ENCODE results near the gene CD84. TPM values are rescaled to one million over a fixed set of nuclear protein-coding genes. Genes with fewer than 3 reads are reported as not detected.
"Not testable (repeated sequence)": the region's sequence is repeated elsewhere in the genome, so short reads cannot be mapped to it uniquely, and the experiment has no call there.

Gene CD84
- total and polyA plus RNA-seq, 2 experiments from 2014 or later = 0.23 to 0.74 TPM

- no peak overlapping the region for H3K4me2 ChIP-seq
- H3K9me2 ChIP-seq (replicated peaks; ENCODE audit: insufficient read depth) = no peaks in the 10 kb centered on the region
- no peak for DNase-seq (ENCODE audit: low spot score)
- WGBS (ENCODE audit: low lambda C conversion rate, missing lambda C conversion rate) = 79% methylated on average over 6 of the region's 6 CpGs
- TF ChIP-seq EZH2 (IDR thresholded peaks at IDR 0.05; ENCODE audit: borderline replicate concordance) = no peak
- TF ChIP-seq EZH2phosphoT487 (IDR thresholded peaks at IDR 0.05; ENCODE audit: low read depth, severe bottlenecking, unreplicated experiment) = no peak
- TF ChIP-seq, protein P1, sequence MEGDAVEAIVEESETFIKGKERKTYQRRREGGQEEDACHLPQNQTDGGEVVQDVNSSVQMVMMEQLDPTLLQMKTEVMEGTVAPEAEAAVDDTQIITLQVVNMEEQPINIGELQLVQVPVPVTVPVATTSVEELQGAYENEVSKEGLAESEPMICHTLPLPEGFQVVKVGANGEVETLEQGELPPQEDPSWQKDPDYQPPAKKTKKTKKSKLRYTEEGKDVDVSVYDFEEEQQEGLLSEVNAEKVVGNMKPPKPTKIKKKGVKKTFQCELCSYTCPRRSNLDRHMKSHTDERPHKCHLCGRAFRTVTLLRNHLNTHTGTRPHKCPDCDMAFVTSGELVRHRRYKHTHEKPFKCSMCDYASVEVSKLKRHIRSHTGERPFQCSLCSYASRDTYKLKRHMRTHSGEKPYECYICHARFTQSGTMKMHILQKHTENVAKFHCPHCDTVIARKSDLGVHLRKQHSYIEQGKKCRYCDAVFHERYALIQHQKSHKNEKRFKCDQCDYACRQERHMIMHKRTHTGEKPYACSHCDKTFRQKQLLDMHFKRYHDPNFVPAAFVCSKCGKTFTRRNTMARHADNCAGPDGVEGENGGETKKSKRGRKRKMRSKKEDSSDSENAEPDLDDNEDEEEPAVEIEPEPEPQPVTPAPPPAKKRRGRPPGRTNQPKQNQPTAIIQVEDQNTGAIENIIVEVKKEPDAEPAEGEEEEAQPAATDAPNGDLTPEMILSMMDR (IDR thresholded peaks at IDR 0.05; ENCODE audit: poor library complexity) = no peak
- no peak overlapping the region for H3K27ac ChIP-seq
- no peaks in the 10 kb centered on the region for H3K79me2 ChIP-seq
- H3K9me3 ChIP-seq (ENCODE audit: low read depth) = no peaks in the 10 kb centered on the region
- no peak overlapping the region for H3K4me3 ChIP-seq
- H2AFZ ChIP-seq = no peak overlapping the region
- H3K27me3 ChIP-seq = no peaks in the 10 kb centered on the region
- no peaks in the 10 kb centered on the region for H3K4me1 ChIP-seq (ENCODE audit: insufficient read depth)
- H4K20me1 ChIP-seq (ENCODE audit: insufficient read depth, poor library complexity, severe bottlenecking) = no peaks in the 10 kb centered on the region
- H3K36me3 ChIP-seq (replicated peaks; ENCODE audit: insufficient read depth, low read depth) = no peaks in the 10 kb centered on the region
Observed at GRCh38 chr1:160588468-160588867, 9.2 kb upstream of the CD84 start.

- TF ChIP-seq EZH2 (IDR thresholded peaks at IDR 0.05; ENCODE audit: borderline replicate concordance) (no peak), EZH2phosphoT487 (IDR thresholded peaks at IDR 0.05; ENCODE audit: low read depth, severe bottlenecking, unreplicated experiment) (no peak)
- TF ChIP-seq, protein P1 (IDR thresholded peaks at IDR 0.05; ENCODE audit: poor library complexity) = no peak
- Histone ChIP-seq H4K20me1 (ENCODE audit: insufficient read depth, poor library complexity, severe bottlenecking) (no peaks in the 10 kb centered on the region), H3K4me3 (no peak overlapping the region), H3K4me1 (ENCODE audit: insufficient read depth) (peaks cover 3% of the 10 kb centered on the region), H3K9me3 (ENCODE audit: low read depth) (no peaks in the 10 kb centered on the region), H3K36me3 (replicated peaks; ENCODE audit: insufficient read depth, low read depth) (no peaks in the 10 kb centered on the region), H3K27me3 (no peaks in the 10 kb centered on the region), H3K79me2 (no peaks in the 10 kb centered on the region), H2AFZ (no peak overlapping the region), H3K9me2 (replicated peaks; ENCODE audit: insufficient read depth) (no peaks in the 10 kb centered on the region), H3K27ac (no peak overlapping the region), H3K4me2 (no peak overlapping the region)
- WGBS (ENCODE audit: low lambda C conversion rate, missing lambda C conversion rate) = 88% methylated on average over 1 of the region's 1 CpG
- no peak for DNase-seq (ENCODE audit: low spot score)
Observed at GRCh38 chr1:160584784-160585183, 5.5 kb upstream of the CD84 start.

- H3K79me2 ChIP-seq; H2AFZ ChIP-seq; H3K4me3 ChIP-seq; H4K20me1 ChIP-seq (ENCODE audit: insufficient read depth, poor library complexity, severe bottlenecking); H3K36me3 ChIP-seq (replicated peaks; ENCODE audit: insufficient read depth, low read depth); H3K27ac ChIP-seq; H3K9me2 ChIP-seq (replicated peaks; ENCODE audit: insufficient read depth); DNase-seq (ENCODE audit: low spot score); H3K4me2 ChIP-seq; H3K27me3 ChIP-seq; H3K4me1 ChIP-seq (ENCODE audit: insufficient read depth); H3K9me3 ChIP-seq (ENCODE audit: low read depth): not testable (repeated sequence)
- WGBS (ENCODE audit: low lambda C conversion rate, missing lambda C conversion rate) = 91% methylated on average over 2 of the region's 2 CpGs
Observed at GRCh38 chr1:160582976-160583375, 3.7 kb upstream of the CD84 start.

DNA sequence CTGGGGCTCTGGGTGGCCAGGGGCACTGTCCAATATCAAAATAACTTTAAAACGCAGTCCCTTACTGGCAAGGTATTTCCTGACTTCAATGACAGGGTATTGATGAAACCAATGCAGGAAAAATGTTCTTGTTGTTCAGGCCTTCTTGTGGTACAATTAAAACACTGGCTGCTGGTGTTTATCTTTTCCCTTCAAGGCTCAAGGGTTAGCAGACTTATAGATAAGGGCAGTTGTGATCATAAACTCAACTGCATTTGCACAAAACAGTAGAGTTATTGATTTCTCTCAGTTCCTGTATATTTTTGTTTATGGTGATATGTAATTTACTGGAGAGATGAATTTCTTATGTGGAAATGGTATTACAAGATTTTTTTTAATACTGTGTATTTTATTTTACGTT is 2.7 kb upstream of the CD84 start:
- no peak for TF ChIP-seq EZH2 (IDR thresholded peaks at IDR 0.05; ENCODE audit: borderline replicate concordance)
- TF ChIP-seq, protein P1 (IDR thresholded peaks at IDR 0.05; ENCODE audit: poor library complexity) = no peak
- TF ChIP-seq EZH2phosphoT487 (IDR thresholded peaks at IDR 0.05; ENCODE audit: low read depth, severe bottlenecking, unreplicated experiment) = no peak
- Histone ChIP-seq H3K27me3 (no peaks in the 10 kb centered on the region), H3K36me3 (replicated peaks; ENCODE audit: insufficient read depth, low read depth) (no peaks in the 10 kb centered on the region), H3K4me3 (no peak overlapping the region), H3K79me2 (no peaks in the 10 kb centered on the region), H4K20me1 (ENCODE audit: insufficient read depth, poor library complexity, severe bottlenecking) (no peaks in the 10 kb centered on the region), H3K4me1 (ENCODE audit: insufficient read depth) (peaks cover 3% of the 10 kb centered on the region), H3K9me3 (ENCODE audit: low read depth) (no peaks in the 10 kb centered on the region), H3K9me2 (replicated peaks; ENCODE audit: insufficient read depth) (no peaks in the 10 kb centered on the region), H3K27ac (peak overlapping the region; percentile 62), H3K4me2 (peak overlapping the region; percentile 12), H2AFZ (no peak overlapping the region)
- 58% methylated on average over 2 of the region's 2 CpGs for WGBS (ENCODE audit: low lambda C conversion rate, missing lambda C conversion rate)
- DNase-seq (ENCODE audit: low spot score) = no peak
